Measurements from ENCODE around the gene NFIA.
"Not testable (repeated sequence)": the region's sequence is repeated elsewhere in the genome, so short reads cannot be mapped to it uniquely, and the experiment has no call there.

Gene NFIA

DNA sequence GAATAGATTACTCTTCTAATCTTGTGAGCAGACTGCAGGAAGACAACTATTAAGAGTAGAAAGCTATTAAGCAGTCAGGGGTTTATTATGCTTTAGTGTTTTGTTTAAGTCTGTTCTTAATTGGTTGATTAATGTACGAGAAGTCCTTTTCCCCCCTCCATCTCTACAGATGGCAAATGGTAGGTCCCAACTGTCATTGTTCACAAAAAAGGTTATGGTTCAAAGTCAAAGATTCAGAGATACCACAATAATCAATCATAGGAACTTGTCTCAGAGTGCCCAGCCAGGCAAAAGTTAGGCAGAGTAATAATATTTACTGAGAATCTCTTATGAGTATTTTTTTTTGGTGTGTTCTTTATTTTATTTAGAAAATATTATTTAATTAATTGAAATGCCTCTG is 26.8 kb downstream of the NFIA start:
- DNase-seq, result no peak

DNA sequence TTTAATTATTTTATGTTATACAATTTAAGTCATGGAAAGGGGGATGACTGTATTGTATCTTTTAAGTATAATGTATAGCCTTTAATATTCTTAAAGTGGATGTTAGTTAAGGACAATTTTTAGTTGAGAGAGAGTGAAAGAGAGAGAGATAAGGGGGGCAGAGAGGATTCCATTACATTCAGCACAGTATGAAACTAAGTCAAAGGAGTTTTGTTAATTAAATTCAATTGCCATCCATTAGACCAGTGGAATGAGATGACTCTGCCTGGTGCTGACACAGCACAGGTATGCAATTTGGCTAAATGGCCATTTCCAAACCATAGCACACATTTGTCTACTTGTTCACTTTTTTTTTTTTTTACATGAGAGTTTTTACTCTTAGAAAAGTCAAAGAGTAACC is 27.5 kb downstream of the NFIA start:
- no peak for DNase-seq

DNA sequence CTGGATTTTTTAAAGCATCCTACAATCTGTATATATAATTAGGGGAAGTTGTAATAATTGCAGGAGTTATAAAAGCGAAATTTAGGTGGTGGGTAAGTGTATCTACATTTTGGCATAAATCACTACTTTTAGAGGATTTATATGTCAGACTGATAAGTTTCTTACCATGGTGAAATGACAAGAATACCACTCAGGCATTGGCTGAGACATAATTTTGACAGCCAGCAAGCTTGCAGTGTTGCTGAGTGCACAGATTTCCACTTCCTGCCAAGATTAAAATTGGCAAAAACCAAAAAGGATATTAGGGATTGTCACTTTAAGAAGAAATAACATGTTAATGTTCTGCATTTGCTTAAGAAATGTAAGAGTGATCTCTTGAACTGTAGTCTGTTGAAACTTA is 28.2 kb downstream of the NFIA start:
- no peak for DNase-seq

DNA sequence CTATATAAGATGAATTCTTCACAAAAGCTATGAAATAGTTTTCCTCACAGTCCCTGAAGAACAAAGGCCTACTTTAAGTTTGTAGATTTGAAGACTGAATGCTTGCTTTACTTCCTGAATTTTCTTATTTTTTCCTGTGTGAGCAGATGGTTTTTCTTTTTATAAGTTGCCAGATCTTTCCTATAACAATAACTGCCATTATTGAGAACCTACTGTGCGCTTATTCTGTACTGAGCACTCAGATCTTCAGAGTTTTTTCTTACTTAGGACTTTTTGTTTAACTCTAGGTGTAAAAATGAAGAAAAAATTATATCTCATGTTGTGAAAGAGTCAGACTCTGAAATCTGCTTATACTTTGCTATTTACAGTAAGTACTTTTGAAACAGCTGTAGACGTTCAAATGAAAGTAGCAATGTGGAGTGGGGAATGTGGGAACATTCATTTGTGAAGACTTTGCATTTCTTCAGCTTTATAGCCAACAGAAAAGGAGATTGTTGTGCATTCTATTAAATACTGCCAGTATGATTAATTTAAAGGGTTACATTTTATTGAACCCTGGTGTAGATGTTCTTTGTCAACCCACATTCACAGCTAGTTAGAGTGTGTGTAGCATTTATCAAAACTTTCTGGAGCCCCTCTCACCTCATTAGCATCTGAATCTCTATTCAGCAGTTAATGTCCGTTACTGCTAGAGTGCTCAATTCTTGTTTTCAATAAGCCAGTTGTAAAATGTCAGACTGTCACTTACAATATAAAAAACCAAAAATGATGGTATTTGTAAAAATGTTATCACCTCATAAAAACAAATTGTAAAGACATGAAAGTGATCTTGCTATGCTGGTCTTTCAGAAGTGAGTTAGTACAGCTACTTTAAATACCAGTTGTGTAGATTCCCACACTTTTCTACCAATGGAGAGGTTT is 29.0 kb downstream of the NFIA start:
- no peak for DNase-seq

DNA sequence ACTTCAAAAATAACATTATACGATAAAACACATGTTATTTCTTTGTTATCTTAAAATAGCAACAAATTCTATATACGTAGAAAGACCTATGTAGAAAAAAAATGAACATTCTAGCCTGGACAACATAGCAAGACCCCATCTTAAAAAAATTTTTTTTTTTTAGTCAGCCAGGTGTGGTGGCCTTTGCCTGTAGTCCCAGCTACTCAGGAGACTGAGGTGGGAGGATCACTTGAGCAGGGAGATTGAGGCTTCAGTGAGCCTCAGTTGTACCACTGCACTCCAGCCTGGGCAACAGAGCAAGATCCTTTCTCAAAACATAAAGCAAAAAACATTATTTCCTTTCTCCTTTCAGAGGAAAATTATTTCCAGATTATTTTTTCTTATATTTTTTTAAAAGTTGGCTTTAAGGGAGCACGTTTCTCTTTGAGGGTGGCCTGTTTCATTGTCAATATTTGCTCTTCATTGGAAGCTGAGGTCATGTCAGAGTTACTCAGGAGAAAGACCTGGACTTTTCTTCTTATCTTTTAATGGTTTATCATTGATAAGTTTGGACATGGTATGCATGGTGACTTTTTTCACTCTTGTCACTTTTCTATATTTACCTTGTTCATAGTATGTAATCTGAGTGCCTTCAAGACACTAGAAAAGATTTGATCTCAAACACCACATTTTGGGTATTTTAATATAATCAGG is 32.0 kb downstream of the NFIA start:
- no peak for DNase-seq

GRCh38 chr1:61115436-61115835 is 33.1 kb downstream of the NFIA start:
- no peak for DNase-seq

DNA sequence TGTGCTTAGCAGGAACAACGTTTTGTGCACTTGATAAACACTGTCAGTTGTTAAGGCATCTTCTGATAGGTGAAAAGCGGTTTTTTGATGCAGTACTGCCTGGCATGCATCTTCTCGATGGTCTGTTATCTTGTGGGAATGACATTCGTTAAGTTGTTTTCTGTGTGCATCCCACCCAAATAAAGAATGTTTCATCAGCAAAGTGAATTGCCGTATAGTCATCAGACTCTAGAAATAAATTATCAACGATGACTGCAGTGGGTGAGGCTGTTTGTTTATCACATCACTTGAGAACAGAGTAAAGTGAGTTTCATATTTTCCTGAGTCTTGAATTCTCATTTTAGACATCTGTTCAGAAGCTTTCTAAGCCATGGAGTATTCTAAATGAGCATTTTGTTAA is 34.1 kb downstream of the NFIA start:
- no peak for DNase-seq

- no peak for DNase-seq
These were observed 34.9 kb downstream of the NFIA start for GRCh38 chr1:61117283-61117682.

GRCh38 chr1:61119085-61119484 is 36.7 kb downstream of the NFIA start:
- no peak for DNase-seq

DNA sequence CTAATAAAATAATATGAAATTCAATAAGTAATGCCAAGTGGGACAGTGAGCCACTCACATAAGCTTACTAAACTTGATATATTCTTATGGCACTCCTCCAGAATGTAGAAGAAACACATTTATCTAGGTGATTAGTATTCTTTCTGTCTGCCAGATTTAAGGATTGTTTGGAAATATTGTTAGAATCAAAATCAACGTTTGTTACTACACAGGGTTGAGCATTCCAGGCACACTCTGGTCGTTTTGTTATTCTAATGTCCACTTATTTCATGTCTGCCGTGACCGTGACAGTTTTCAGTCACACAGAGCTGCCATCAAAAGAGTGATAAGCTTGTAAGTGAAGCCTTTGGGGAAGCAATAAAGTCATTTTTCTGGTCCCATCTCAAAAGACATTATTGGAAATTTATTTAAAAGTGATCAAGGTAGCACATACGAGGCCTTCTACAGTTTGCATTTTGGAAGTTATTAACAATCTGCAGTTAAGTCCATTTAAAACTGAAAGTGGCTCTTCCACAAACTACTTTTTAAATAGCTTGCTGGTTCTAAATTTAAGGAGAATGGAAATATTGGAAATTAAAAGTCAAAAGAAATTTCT is 38.0 kb downstream of the NFIA start:
- DNase-seq, result no peak

GRCh38 chr1:61120998-61121397 is 38.6 kb downstream of the NFIA start:
- no peak for DNase-seq

DNA sequence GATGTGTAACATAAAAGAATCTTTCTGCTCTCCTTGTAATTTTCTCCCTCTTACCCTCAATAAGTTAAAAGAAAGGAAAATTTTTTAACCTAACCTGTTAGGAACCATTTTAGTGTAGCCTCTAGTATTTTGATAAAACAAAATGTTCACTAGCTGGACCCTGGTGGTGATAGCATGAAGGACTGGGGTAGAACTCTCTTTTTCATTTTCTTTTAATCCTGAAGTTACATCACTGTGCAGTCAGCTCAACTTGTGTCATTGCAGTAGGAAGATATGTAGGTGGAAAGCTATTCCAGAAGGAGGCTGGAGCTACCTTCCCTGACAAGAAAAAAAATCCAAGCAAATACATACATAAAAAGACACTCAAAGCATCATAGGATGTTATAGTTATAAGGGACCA is 39.3 kb downstream of the NFIA start:
- no peak for DNase-seq

DNA sequence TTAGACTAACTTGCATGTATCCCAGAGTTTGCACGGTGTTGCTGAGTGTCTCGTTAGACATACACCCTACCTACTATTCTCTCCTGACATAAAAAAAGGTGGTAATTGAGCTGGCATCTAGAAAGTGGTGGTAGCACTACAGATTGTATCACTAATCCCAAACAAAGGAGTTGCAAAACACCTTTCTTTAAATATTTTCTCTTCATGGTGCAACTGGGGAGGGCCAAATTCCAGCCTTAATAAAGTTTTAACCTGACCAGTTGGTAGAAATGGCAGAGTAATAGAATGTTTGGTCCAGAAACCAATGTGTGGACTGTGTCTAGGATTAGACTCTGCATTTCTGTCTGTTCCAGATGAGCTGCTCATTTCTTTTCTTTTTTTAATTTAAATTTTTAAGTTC is 40.0 kb downstream of the NFIA start:
- DNase-seq, result no peak

DNA sequence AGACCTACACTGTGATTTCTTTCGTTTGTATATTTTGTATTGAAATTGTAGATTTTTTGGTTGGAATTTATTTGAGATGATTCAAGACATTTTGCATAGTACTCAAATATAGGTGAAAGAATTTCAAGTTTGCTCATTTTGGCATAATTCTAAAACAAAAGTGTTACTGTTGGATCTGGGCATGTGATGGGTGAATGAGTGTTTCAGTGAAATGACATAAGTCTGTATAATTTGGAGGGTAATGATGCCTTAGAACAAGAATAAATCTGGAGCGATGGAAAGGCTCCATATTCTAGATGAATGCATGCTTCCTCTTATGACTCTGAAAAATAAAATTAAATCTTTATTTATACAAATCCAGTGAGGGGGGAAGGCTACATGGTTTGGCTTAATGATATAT is 41.0 kb downstream of the NFIA start:
- DNase-seq, result no peak

GRCh38 chr1:61124078-61124477 is 41.7 kb downstream of the NFIA start:
- no peak for DNase-seq

GRCh38 chr1:61124696-61125095 is 42.3 kb downstream of the NFIA start:
- no peak for DNase-seq

GRCh38 chr1:61125263-61125662 is 42.9 kb downstream of the NFIA start:
- no peak for DNase-seq

DNA sequence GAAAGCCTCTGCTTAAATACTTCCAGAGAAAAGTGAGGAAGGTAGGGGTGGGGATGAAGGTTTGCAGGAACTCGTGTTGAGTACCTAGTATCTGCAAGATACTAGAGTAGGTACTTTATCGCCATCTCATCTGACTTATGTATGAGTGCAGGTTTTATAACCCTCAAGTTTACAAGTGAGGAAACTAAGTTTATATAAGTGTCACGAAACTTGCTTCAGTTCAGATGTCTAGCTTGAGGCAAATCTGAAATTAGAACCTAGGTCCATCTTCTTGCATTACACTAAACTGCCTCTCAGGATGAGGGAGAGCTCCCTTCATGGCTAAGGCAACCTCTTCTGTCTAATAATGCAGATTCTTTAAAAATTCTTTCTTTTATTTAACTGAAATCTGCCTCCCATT is 43.5 kb downstream of the NFIA start:
- DNase-seq, result no peak

DNA sequence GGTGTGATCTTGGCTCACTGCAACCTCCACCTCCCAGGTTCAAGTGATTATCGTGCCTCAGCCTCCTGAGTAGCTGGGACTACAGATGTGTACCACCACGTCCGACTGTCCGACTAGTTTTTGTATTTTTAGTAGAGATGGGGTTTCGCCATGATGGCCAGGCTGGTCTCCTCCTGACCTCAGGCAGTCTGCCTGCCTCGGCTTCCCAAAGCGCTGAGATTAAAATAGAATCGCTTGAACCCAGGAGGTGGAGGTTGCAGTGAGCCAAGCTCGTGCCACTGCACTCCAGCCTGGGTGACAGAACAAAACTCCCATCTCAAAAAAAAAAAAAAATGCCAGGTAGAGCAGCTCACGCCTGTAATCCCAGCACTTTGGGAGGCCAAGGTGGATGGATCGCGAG is 44.5 kb downstream of the NFIA start:
- DNase-seq, result not testable (repeated sequence)

GRCh38 chr1:61130338-61131000 is 48.1 kb downstream of the NFIA start:
- DNase-seq, result no peak

GRCh38 chr1:61131248-61131647 is 48.9 kb downstream of the NFIA start:
- no peak for DNase-seq

DNA sequence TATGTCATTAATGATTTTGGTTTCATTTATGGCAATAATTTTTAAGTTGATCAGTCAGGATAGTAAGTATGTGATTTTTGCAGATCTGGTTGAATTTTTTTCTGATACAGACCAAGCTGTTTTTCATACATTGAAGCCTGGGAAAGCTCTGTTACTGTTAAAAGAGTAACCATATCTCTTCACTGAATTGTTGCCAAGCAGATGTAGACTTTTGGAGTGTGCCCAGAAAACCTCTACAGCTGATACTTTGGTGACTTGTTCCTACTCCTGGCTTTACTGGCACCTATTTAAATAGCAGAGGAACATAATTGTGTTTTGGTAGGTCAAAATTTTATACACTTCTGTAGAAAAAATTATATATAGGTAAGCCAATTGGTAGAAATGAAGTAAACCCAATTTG is 49.4 kb downstream of the NFIA start:
- DNase-seq, result no peak

DNA sequence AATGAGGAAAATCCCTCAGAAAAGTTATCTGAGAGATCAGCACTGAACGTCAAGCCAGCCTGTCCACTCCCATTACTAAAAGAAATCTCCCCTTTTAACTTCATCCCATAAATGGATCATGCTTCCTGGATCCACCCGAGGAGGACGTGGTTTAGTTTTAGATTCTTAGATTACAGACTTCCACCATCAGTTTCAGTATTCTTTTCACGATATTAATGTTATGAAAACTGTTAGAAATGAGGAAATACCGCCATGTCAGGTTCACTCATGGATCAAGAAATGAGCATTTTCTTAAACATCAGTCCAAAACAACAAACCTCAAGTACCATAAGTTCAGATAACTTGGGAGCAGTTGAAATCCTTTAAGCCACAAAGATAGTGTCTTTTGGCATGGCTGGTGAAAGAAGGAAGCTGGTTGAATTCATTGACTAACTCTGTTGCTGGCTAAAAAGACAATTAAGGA is 49.8 kb downstream of the NFIA start:
- peak; percentile 12 for DNase-seq
